T follicular helper cell (primary cell): Measurements from ENCODE around the gene KRT76.
A peak's percentile ranks its signal among the peaks of the same experiment; 100 is the strongest.
"Not testable (repeated sequence)": the region's sequence is repeated elsewhere in the genome, so short reads cannot be mapped to it uniquely, and the experiment has no call there.

Experiments used
- DNase-seq: peaks from one replicate; pipeline ENCODE4 v3.0.0-alpha.2; 2020; ENCODE audit warnings: low read depth

Gene KRT76

DNA sequence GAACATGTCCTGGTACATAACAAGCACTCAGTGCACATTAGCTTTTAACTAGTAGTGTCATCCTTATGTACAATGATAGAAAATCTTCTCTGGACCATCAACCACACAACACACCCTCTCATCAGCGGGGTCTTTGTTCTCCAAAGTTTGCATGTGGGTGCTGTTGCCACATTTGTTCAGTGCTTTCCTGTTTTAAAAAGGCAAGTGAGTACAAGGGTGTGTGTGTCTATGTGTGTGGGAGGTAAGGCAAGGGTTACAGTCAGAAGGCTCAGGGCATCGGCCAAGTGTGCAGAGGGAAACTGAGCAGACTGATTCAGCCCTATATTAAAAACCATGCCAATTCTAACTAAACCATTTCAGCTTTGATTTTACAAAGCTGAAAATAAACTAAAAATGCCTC lies 17.9 kb downstream of the KRT76 start:
- DNase-seq, result no peak

DNA sequence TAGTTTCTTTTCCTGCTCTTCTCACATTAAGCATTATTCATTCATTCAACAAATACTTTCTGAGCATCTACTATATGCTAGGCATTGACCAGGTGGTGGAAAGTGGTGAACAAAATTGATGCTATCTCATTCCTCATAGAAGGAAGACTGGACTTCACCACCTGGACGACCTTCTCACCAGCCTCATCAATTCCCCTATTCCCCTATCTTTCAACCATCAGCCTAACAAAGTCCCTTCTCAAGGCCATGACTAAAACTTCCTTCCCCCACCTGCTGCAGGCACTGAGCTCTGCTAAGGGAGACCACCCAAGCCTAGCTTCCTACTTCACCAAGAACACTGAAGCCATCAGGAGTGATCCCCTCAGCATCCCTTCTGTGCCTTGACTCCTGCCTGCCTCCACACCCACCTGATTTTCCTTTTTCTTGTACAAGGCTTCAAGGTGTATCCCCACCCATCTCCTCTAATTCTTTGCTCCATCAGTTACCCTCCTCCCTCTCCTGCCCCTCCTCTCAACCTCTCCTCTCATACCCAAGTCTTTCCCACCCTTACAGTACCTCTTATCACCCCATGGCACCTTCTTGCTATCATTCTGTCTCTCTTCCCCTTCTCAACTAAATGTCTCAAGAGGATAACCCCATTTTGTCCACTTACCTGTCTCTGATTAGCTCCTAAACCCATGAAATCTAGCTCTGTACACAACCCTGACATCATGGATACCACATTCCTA lies 19.5 kb downstream of the KRT76 start:
- no peak for DNase-seq

DNA sequence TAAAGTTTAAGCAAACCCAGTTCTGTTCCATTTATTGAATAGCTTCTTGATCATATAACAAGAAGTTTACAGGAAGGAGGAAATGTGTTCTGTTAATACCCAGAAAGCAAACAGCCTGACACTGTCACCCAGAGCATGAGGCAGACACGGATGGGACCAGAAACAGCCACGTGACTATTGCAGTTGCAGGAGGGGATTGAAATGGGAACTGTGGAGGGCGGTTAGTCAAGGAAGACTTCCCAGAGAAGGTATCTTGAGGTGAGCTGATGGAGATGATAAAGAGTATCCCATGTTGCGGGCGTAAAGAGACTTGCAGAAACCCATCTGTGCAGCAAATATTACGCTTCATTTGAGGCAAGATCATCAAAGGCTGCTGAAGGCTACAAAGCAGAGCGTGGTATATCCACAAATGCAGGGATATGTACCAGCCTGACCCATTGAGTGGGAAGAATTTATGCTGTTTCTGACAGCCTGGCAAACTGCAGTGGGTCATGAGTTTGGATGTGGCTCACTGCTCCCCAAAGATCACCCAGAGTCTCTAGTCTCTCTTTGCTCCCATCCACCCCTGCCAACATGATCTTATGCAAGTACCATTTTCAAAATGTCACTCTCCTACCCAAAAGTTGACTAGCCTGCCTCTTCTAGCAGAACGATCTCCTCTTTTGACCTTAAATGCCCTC lies 20.7 kb downstream of the KRT76 start:
- DNase-seq, result no peak

DNA sequence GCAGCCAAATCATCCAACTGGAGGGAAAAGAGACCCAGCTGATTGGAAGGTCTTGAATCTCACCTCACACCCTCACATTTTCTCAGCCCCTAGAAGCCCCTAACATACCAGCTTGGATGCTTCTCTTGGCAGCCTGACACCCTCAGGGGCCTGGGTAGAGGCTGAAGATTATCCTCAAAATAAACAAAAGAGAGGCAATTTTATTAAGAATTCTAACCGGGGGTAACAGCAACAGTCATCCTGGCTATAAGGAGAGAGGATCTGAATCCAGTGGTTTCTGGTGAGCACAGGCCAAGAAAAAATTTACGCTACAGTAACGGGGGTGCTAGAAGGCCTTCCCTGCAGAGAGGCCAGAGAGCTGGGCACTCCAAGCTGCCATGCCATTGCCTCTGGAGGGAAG lies 21.6 kb downstream of the KRT76 start:
- DNase-seq, result no peak

DNA sequence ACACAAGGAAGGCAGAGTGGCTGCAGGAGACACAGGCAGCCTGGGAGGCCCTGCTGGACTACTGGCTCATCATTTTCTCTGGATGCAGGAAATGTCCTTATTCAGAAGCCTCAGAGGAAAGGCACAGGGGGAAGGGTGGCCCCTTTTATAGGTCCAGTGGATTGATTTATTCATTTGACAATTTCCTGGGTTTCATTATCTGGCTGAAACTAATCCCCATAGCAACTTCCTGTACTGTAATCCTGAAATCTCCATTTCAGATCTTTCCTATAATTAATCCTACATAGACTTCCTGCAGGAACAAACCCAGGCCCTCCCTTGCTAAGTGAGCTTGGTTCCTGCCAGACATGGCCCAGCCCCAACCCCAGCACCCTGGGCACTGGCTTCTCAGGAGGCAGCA lies 23.0 kb downstream of the KRT76 start:
- no peak for DNase-seq

DNA sequence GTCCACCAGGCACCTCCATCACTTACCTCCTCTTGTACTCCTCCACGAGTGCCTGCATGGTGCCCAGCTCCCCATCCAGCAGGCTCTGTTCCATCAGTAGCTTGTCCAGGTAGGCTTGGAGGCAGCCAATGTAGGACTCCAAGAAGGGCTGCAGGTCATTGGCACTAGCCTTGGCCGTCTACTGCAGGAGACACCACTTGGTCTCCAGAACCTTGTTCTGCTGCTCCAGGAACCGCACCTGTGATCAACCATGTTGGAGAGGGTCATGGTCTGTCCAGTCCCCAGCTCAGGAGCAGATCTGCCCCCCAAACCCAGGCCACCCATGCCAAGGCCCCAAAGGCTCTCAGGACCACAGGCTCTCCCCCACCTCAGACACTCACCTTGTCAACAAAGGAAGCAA lies 23.9 kb downstream of the KRT76 start:
- no peak for DNase-seq

DNA sequence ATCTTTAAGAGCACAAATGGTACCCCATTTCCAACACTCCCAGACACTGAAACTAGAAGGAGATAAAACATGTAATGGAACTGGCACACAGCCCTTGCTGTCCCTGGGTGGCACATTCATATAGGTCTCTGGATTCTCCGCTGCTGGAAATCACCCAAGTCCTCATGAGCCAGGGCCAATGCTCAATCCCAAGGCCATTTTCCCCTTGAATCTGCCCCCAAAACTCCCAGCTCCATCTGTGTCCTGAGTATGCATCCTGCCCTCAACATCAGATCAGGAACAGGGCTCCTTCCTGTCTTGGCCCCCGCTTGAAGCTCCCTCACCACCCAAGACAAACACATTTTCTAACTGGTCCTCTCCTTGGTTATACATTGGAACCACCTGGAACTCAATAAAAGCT lies 24.6 kb downstream of the KRT76 start:
- no peak for DNase-seq

DNA sequence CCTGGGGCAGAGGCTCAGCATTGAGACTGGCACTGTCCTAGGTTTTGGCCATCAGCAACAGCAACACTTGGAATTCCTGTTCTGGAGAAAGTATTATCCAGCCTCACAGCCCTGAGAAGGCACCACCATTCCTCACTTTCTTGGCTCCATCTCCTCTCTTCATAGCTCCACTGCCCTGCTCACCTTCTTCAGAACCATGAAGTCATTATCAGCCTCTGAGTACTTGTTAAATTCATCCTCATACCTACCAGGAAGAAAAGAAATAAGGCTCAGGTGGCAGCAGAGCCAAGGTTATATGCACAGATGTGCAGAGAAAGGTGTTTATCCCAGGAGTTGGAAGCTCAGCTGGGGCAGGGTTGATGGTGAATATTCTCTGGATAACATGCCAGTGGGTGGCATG lies 25.4 kb downstream of the KRT76 start:
- no peak for DNase-seq

DNA sequence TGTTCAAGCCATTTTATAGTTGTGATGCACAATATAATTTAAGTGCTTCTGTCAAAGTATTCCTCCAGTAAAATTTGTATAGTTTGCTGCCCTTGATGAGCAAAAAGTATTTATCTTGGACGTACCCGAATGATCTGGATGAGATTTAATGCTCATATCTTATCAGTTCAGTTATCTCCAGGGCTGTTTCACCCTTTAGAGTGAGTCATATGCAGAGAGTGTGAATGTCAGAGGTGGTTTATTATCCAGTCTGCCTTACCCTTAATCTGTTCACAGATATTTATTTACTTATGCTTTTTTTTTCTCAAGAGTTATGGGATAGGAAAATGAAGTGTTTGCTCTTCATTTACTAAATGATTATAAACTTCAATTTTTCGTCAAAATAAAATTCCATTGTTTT lies 26.6 kb downstream of the KRT76 start:
- DNase-seq, result not testable (repeated sequence)

DNA sequence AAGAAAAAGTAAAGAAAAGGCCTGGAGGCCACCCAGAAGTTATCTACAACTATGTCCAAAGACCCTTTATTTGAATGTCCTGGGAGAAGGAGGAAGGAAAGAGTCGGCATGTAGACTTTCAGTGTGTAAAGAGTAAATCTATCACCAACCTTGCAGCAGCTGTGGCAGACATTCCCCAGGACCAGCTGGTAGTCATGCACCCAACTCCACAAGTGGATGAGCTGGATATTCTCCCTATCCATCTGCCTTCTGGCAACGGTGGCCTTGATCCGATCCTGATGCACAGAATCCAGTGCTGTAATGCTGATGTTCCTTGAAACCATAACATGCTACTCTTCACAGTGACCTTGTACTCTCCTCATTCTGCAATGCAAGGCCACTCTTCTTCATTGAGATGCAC lies 27.3 kb downstream of the KRT76 start:
- no peak for DNase-seq

DNA sequence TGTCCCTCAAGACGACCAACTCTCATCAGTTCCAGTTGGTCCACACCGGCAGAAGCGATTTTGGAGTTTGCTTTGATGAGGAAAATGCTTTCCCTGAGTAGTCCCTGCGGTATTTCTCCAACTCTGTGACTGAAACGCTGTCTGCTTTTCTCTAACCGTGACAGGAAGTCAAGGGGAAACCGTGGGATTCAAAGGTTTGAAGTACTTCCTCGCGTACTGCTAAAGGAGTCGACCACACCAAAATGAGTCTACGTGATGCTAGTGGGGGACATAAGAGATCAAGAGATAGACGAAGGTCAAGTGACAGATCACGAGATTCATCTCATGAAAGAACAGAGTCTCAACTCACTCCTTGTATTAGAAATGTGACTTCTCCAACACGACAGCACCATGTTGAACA lies 28.6 kb downstream of the KRT76 start:
- DNase-seq, result no peak

DNA sequence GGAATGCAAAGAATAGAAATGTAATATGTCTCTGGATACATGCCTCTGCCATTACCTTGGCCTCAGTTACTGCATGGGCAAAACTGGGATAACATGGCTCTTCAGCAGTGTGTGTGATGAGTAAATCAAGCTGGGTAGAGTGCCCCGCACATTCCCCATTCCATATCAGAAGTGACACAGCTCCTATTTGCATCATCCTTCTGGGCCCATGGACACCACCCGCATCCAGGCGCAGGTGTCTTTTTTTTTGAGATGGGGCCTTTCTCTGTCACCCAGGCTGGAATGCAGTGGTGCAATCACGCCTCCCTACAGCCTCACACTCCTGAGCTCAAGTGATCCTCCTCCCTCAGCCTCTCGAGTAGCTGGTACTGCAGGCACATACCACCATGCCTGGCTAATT lies 31.6 kb downstream of the KRT76 start:
- DNase-seq, result no peak

DNA sequence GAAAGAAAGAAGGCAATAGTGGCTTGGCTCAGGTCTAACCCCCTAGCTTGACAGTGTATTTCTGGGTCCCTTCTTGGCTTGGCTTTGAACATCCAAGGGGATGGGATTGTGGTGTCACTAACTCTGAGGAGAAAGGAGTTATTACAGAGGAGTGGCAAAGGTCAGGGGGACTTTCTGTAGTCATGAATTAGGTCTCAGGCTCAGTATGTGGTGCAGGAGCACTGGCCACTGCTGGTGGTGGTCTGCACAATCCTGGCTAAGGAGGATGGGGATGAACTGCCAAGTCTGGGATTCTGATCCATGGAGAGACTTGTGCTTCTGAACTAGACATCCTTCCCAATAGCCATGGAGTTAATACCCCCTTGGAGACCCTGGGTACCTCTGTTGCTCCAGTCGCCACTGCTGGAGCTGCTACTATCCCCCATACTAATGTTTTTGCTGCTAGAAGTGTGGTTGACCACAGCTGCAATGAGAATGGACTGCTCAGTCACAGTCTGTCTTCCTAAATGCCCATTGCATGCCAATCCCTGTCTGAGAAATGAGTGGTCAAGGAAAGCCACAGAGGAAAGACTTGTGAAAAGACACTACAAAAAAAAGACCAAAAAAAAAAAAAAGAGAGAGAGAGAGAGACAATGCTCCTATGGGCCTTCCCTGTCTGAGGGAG lies 32.5 kb downstream of the KRT76 start:
- no peak for DNase-seq

DNA sequence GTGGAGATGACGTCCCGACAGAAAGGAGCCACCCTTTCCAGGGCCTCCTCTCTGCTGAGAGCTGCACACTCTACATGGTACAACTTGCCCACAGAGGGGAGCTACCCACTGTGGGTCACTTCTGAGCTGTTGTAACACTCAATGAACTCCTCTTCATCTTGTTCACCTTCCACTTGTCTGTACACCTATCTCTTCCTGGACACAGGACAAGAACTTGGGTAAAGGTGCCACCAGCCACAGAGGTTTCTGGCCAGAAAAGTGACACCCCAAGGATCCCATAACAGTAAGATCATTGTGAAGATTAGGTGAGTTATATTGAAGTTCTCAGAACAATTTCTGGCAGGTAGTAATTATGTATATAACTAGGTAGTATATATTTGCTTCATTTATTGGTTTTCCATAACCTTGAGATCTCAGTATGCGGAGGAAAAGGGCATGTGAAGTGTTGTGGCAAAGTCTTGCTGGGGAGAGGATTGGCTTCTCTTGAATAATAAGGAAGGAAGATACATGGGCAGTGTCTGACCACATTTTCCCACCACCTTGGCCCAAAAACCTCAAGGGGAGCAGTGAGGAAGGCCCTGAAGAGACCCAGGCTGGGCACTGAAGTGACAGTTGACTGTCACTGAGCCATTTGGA lies 34.2 kb downstream of the KRT76 start:
- no peak for DNase-seq

DNA sequence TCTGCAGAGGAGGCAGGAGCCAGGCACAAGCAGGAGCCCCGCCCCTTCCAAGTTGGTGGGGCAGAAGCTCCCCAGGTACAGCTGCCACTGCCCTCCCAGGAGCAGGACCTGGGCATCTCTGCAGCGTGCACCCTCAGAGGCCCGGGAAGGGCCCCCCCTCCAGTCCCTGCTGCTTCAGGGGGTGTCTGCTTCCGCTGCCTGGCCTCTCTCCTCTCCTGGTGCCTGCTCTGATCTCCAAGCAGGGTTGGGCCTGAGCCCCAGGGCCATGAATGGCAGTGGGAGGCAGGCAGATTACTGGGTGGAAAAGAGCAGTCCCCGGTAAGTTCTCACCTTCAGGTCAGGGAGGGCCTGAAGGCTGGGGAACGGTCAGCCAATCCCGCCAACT lies 35.0 kb downstream of the KRT76 start:
- DNase-seq, result no peak

DNA sequence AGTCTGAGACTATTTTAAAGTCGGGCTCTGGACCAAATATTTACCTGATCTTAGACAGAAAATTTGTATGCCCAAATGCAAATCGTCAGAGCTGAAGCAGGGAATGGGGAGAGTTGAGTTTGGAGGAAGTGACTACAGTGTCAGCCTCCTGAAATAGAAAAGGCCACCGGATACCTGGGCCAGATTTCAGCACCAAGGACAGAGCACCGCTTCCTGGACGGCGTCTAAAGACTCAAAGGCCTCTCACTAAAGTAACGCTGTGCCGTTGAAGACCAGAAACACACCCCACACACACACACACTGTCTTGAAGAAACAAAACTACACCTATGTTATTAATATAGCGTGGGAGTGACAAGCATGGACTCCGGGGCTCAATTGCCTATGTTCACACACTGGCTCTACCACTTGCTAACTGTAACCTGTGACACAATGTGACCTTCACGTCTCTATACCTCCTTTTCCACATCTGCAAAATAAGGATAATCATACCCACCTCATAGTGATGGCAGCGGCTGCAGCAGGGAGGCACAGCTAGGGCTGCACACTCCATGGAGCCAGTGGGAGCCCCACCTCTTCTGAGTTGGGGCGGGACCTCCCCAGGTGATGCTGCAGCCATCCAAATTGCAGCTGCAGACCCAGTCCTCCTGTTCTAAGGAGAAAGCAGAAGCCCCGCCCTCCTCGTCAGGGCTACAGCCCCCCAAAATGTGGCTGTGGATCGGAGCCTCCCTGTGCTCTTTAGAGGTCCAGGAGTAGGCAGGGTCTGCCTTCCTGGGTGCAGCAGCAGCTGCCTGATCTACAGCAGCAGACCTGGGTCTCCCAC lies 35.6 kb downstream of the KRT76 start:
- DNase-seq, result peak; percentile 9

DNA sequence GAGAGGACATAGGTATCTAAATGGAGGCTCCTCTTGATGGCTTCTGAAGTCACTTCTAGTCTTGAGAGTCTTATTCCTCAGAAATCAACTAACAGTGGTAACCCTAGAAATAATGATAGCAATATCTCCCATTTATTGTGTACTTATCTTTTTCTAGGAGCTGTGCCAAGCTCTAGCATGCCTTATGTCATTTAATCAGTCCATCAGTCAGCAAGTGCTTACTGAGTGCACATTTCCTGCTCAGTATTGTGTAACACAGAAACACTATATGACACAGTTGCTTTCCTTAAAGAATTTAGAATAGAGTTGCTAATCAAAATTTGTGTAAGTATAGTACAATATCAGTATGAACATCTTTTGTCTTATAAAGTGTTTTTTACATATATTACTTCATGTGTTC lies 36.6 kb downstream of the KRT76 start:
- DNase-seq, result no peak

DNA sequence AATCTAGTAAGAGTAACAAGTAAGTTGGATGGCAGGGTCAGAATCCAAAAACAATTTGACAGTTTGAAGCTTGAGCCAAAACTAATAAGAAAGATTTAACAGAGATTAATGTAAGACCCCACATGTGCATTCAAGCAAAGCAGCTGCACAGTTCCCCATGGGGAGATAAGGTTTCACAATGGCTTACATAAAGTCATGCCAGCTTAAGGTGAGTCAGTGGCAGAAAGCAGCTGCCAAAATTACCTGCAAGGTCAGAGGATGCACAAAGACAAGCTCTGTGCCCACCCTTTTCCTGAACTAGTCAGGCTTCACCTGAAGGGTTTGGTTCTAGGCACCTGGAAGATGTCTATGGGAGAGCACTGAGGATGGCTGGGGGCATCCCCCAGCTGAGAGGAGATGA lies 37.2 kb downstream of the KRT76 start:
- DNase-seq, result no peak

DNA sequence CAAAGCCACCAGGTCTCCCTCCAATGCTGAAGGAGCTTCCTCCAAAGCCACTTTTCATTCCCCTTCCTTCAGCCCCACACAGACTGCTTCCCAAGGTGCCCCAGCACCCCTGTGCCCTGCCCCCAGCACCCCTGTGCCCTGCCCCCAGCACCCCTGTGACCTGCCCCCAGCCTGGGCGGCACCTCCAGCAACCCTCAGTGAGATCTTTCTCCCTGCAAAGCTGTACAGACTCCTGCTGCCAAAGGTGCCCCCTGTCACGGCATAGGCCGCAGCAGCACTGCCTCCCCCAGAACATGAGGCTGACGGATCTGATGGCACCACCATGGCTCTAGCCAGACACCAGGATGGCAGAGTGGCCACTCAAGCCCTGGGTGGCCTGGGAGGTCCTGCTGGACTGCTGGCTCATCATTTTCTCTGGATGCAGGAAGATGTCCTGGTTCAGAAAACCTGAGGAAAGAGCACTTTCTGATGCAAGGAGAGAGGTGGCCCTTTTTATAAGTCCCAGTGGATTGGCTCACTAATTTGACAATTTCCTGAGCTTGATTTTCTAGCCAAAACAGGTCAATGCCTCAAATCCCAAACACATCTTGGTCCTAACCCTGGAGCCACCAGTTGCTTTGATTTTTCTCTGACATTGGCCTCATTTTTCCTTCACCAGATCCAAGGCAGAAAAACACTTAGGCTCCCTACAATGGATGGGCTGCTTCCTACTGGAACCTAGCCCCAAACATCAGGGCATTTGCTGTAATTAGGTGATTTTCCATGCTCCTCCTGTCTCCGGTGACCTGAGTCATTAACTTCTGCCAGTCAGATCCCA lies 41.1 kb downstream of the KRT76 start:
- DNase-seq, result no peak

DNA sequence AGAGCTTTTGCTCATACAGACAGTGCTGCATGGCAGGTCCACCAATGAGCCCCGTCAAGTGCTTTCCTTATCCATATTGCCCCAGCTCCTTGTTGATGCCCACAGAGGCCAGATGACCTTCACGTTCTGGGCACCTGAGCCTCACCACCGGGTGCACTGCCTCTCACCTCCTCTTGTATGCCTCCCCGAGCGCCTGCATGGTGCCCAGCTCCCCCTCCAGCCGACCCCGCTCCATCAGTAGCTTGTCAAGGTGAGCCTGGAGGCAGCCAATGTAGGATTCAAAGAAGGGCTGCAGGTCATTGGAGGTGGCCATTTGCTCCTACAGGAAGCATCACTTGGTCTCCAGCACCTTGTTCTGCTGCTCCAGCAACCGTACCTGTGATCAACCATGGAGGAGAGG lies 42.0 kb downstream of the KRT76 start:
- no peak for DNase-seq

DNA sequence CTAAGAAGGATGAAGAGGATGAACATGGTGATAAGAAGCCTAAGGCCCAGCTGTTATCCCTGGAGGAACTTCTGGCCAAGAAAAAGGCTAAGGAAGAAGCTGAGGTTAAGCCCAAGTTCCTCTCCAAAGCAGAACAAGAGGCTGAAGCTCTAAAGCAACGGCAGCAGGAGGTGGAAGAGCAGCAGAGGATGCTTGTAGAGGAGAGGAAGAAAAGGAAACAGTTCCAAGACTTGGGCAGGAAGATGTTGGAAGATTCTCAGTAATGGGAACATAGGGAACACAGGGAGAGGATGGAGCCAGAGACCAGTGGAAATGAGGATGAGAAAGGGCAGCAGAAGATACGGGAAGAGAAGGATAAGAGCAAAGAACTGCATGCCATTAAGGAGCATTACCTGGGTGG lies 46.4 kb downstream of the KRT76 start:
- no peak for DNase-seq
